ENCODE data around the gene STMN3. TPM values are rescaled to one million over a fixed set of nuclear protein-coding genes. Genes with fewer than 3 reads are reported as not detected.

Gene STMN3
- total RNA-seq, 1 experiment from 2014 or later = 15.8 TPM

DNA sequence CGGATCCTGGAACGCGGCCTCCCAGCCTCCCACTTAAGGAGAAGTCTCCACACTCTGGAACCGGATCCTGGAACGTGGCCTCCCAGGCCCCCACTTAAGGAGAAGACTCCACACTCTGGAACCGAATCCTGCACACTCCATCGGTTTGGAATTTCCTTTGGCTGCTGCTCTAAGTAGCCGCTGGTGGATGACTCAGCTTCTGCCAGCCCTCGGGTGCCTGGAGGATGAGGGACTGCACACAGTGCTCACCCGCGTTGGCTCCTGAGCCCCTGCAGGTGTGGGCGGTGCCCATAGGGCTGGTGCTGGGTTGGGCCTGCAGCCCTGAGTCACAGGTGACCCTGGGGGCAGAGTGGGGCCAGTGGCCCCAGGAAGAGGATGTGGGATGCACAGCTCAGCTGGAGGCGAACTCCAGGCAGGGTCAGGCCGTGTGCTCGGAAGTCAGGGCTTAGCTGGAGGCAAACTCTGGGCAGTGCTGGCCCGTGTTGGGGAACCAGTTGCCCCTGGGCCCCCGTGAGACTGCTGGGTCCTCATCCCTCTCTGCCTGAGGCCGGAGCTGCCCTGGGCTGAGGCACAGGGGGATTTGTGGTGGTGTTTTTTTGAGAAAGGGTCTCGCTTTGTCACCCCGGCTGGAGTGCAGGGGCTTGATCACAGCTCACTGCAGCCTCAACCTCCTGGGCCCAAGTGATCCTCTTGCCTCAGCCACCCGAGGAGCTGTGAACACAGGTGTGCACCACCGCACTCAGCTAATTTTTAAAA, 29.3 kb upstream of the STMN3 start:
- Histone ChIP-seq H3K4me2 (ENCODE audit: low read length) (peak overlapping the region; percentile 45), H3K9me3 (ENCODE audit: low read length) (no peaks in the 10 kb centered on the region), H3K4me1 (ENCODE audit: insufficient read depth, low read length) (peaks cover 34% of the 10 kb centered on the region), H3K27ac (ENCODE audit: low read length) (peak overlapping the region; percentile 84), H3K9me2 (replicated peaks; ENCODE audit: low read length) (no peaks in the 10 kb centered on the region), H3K36me3 (ENCODE audit: low read depth, low read length) (peaks cover 7% of the 10 kb centered on the region; the same call in 1 of the 2 replicates), H3K9ac (ENCODE audit: low read length) (peak overlapping the region; percentile 44), H3F3A (ENCODE audit: low read length, unreplicated experiment) (no peaks in the 10 kb centered on the region), H3K79me2 (ENCODE audit: low read length) (peaks cover 7% of the 10 kb centered on the region), H3K27me3 (ENCODE audit: low read length) (no peaks in the 10 kb centered on the region), H3K4me3 (ENCODE audit: low read length) (no peak overlapping the region), H4K20me1 (ENCODE audit: low read length) (no peaks in the 10 kb centered on the region), H2AFZ (ENCODE audit: low read length) (no peak overlapping the region)
- ATAC-seq (peak; percentile 93), DNase-seq (peak; percentile 100)
- TF ChIP-seq EZH2 (IDR thresholded peaks at IDR 0.05; ENCODE audit: low read length, unreplicated experiment) (no peak), EZH2phosphoT487 (IDR thresholded peaks at IDR 0.05; ENCODE audit: borderline replicate concordance, low read length) (peak; percentile 97)
- ChIA-PET CTCF (interaction anchor here (1.7 kb wide), 1 partner anchor 41 kb away, joined by 9 read pairs; no protein-coding TSS in a partner anchor), POLR2A (ENCODE audit: unreplicated experiment) (interaction anchor here (0.5 to 1.2 kb wide), 4 partner anchors 13 to 183 kb away, joined by 3 to 6 read pairs (median 4); partner anchors contain the start of gene TPD52L2)
- intact Hi-C loops (cut with micrococcal nuclease) = loop anchor here (2.0 kb wide), 2 partner anchors 24 to 146 kb away; partner anchors contain the start of genes PTK6 and RTEL1
- BruUV-seq (replicated peaks) = TSS peak; percentile 29

DNA sequence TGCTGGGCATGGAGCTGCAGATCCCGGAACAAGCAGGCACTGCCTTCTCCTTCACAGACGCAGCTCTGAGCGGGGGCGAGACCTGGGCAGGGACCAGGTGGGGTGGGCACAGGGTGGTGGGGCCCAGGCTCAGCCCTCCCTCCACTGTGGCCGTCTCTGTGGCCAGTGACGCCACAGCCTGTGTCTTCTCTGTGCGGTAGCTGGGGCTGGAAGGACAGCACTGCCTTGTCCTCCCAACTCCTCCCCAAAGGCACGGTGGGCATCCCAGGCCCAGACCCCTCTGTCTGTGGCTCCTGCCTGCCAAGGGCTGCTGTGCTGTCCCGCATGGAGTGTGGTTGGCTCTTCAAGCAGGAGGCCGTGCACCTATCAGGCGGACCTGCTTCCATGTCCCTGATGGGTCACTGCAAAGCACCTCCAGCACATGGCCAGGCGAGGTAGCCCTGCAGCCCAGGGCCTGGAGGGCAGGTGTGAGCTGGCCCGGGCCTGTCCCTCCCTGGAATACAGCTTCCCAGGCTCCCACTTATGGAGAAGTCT, 28.5 kb upstream of the STMN3 start:
- POLR2A ChIA-PET (ENCODE audit: unreplicated experiment) = interaction anchor here (0.5 to 1.2 kb wide), 2 partner anchors 18 to 26 kb away, joined by 3 to 4 read pairs; no protein-coding TSS in a partner anchor

More for the DNA sequence above, 28.5 kb upstream of the STMN3 start:
- H3K9me3 ChIP-seq (ENCODE audit: low read length) = no peaks in the 10 kb centered on the region
- no peaks in the 10 kb centered on the region for H3K9me2 ChIP-seq (replicated peaks; ENCODE audit: low read length)
- peaks cover 7% of the 10 kb centered on the region for H3K79me2 ChIP-seq (ENCODE audit: low read length)
- H3K4me1 ChIP-seq (ENCODE audit: insufficient read depth, low read length) = peaks cover 29% of the 10 kb centered on the region
- H3K4me2 ChIP-seq (ENCODE audit: low read length) = peak overlapping the region; percentile 27
- intact Hi-C loops (cut with micrococcal nuclease) = loop anchor here (2.0 kb wide), 2 partner anchors 23 to 145 kb away; partner anchors contain the start of genes PTK6 and RTEL1
- H2AFZ ChIP-seq (ENCODE audit: low read length) = no peak overlapping the region
- H3K36me3 ChIP-seq (ENCODE audit: low read depth, low read length) = peaks cover 7% of the 10 kb centered on the region
- CTCF ChIA-PET = interaction anchor here (1.7 kb wide), 1 partner anchor 40 kb away, joined by 9 read pairs; no protein-coding TSS in a partner anchor
- no peak for DNase-seq
- H4K20me1 ChIP-seq (ENCODE audit: low read length) = no peaks in the 10 kb centered on the region
- BruUV-seq (replicated peaks) = no TSS peak
- ATAC-seq = no peak
- no peaks in the 10 kb centered on the region for H3F3A ChIP-seq (ENCODE audit: low read length, unreplicated experiment)
- TF ChIP-seq CTCF (conservative IDR thresholded peaks at IDR 0.05; ENCODE audit: low read depth, low read length) (no peak), EZH2phosphoT487 (IDR thresholded peaks at IDR 0.05; ENCODE audit: borderline replicate concordance, low read length) (no peak), EZH2 (IDR thresholded peaks at IDR 0.05; ENCODE audit: low read length, unreplicated experiment) (no peak)
- no peaks in the 10 kb centered on the region for H3K27me3 ChIP-seq (ENCODE audit: low read length)
- peak overlapping the region; percentile 84 for H3K27ac ChIP-seq (ENCODE audit: low read length)
- no peak overlapping the region for H3K4me3 ChIP-seq (ENCODE audit: low read length)
- peak overlapping the region; percentile 44 for H3K9ac ChIP-seq (ENCODE audit: low read length)

Data from PC-3 (cell line).